WTC11 (cell line): Measurements from ENCODE around the gene ZNF689. TPM values are rescaled to one million over a fixed set of nuclear protein-coding genes. Genes with fewer than 3 reads are reported as not detected.

Experiments
- ATAC-seq: fragments of 200-7000 bp; cut with Tn5 transposase; 2 replicates; pipeline ENCODE4 v1.10.0; 2021; ENCODE audit warnings: mild to moderate bottlenecking, moderate library complexity
- CTCF ChIA-PET: fragments of 300-600 bp; sonication (Branson Sonifier 250); formaldehyde crosslinking; loops from one replicate; lab custom pipeline; 2021; ENCODE audit warnings: antibody characterized with exemption; lab: Charles Lee
- POLR2A ChIA-PET: fragments of 350-600 bp; sonication (Branson Sonifier 250); formaldehyde crosslinking; loops from one replicate; lab custom pipeline; 2021; ENCODE audit warnings: antibody characterized with exemption; lab: Charles Lee
- DNase-seq: peaks from one replicate; pipeline ENCODE4 v3.0.0; 2021; ENCODE audit warnings: low spot score
- H3K27ac Mint-ChIP-seq: 2 replicates; pipeline ENCODE4 v1.8.0; 2021; ENCODE audit warnings: mixed read lengths
- H3K27me3 Mint-ChIP-seq: 2 replicates; pipeline ENCODE4 v1.8.0; 2021; ENCODE audit warnings: low read depth, mild to moderate bottlenecking, moderate library complexity, mixed read lengths
- H3K36me3 Mint-ChIP-seq: 2 replicates; pipeline ENCODE4 v1.8.0; 2021; ENCODE audit warnings: mixed read lengths
- H3K4me1 Mint-ChIP-seq: 2 replicates; pipeline ENCODE4 v1.8.0; 2022; ENCODE audit warnings: mixed read lengths
- H3K4me3 Mint-ChIP-seq: 2 replicates; pipeline ENCODE4 v1.8.0; 2021; ENCODE audit warnings: mild to moderate bottlenecking, moderate library complexity, mixed read lengths
- H3K9me3 Mint-ChIP-seq: 2 replicates; pipeline ENCODE4 v1.8.0; 2021; ENCODE audit warnings: mixed read lengths
- CREB1 ChIP-seq: sonication (generic); formaldehyde crosslinking; IDR thresholded peaks from 2 replicates; pipeline ENCODE4 v1.8.0; 2023; ENCODE audit warnings: mild to moderate bottlenecking, missing genetic modification reagents
- ESRRA ChIP-seq: sonication (generic); formaldehyde crosslinking; IDR thresholded peaks from 2 replicates; pipeline ENCODE4 v1.8.1; 2022; ENCODE audit warnings: mild to moderate bottlenecking, missing genetic modification reagents, borderline replicate concordance
- GRHL2 ChIP-seq: fragments of 250-450 bp; sonication (Bioruptor Pico); IDR thresholded peaks from 2 replicates; pipeline ENCODE4 v1.8.0; 2022; ENCODE audit warnings: mild to moderate bottlenecking, moderate library complexity; ENCODE audit not compliant: insufficient replicate concordance, severe bottlenecking
- GTF2I ChIP-seq: fragments of 250-450 bp; sonication (Bioruptor Pico); conservative IDR thresholded peaks from 2 replicates; pipeline ENCODE4 v1.4.0; 2021; ENCODE audit warnings: mild to moderate bottlenecking
- NFE2L1 ChIP-seq: sonication (generic); formaldehyde crosslinking; IDR thresholded peaks from 2 replicates; pipeline ENCODE4 v1.8.1; 2023; ENCODE audit warnings: missing genetic modification reagents
- NFYB ChIP-seq: sonication (generic); formaldehyde crosslinking; conservative IDR thresholded peaks from 2 replicates; pipeline ENCODE4 v1.8.0; 2022; ENCODE audit warnings: low read depth, missing genetic modification reagents
- NR2C2 ChIP-seq: sonication (generic); formaldehyde crosslinking; IDR thresholded peaks from 2 replicates; pipeline ENCODE4 v1.8.0; 2022; ENCODE audit warnings: mild to moderate bottlenecking, missing genetic modification reagents
- OVOL2 ChIP-seq: fragments of 250-450 bp; sonication (Bioruptor Pico); IDR thresholded peaks from 2 replicates; pipeline ENCODE4 v1.9.0; 2021; ENCODE audit warnings: mild to moderate bottlenecking, borderline replicate concordance
- SOX15 ChIP-seq: fragments of 250-450 bp; sonication (Bioruptor Pico); IDR thresholded peaks from 2 replicates; pipeline ENCODE4 v1.9.0; 2021; ENCODE audit warnings: mild to moderate bottlenecking
- SP1 ChIP-seq: sonication (generic); formaldehyde crosslinking; conservative IDR thresholded peaks from 2 replicates; pipeline ENCODE4 v1.8.1; 2022; ENCODE audit warnings: missing genetic modification reagents
- TEAD1 ChIP-seq: sonication (generic); formaldehyde crosslinking; IDR thresholded peaks from 2 replicates; pipeline ENCODE4 v1.8.0; 2022; ENCODE audit warnings: mild to moderate bottlenecking, missing genetic modification reagents
- ZNF671 ChIP-seq: fragments of 250-450 bp; sonication (Bioruptor Pico); IDR thresholded peaks from 2 replicates; pipeline ENCODE4 v1.8.0; 2021; ENCODE audit warnings: mild to moderate bottlenecking
- total RNA-seq: library from RNA; stranded (reverse); gene quantifications from 3 replicates; pipeline ENCODE4 v1.2.3, GENCODE V29; 2021
- TF ChIP-seq, protein P1 (sequence below): sonication (generic); formaldehyde crosslinking; IDR thresholded peaks from 2 replicates; pipeline ENCODE4 v1.8.1; 2023; ENCODE audit warnings: mild to moderate bottlenecking, missing genetic modification reagents
- TF ChIP-seq, protein P2 (sequence below): fragments of 250-450 bp; sonication (Bioruptor Pico); IDR thresholded peaks from 2 replicates; pipeline ENCODE4 v1.9.0; 2021; ENCODE audit warnings: mild to moderate bottlenecking
- TF ChIP-seq, protein P3 (sequence below): fragments of 200-600 bp; IDR thresholded peaks from 2 replicates; pipeline ENCODE4 v1.8.0; 2022; ENCODE audit warnings: antibody characterized with exemption
- TF ChIP-seq, protein P4 (sequence below): sonication (generic); formaldehyde crosslinking; IDR thresholded peaks from 2 replicates; pipeline ENCODE4 v1.8.1; 2022; ENCODE audit warnings: low read depth, mild to moderate bottlenecking, moderate library complexity, missing genetic modification reagents, borderline replicate concordance
- TF ChIP-seq, protein P5 (sequence below): sonication (generic); formaldehyde crosslinking; IDR thresholded peaks from 2 replicates; pipeline ENCODE4 v1.8.1; 2022; ENCODE audit warnings: mild to moderate bottlenecking, moderate library complexity, missing genetic modification reagents

ZNF689 gene
- total RNA-seq, 1 experiment from 2014 or later = 13.2 TPM

DNA sequence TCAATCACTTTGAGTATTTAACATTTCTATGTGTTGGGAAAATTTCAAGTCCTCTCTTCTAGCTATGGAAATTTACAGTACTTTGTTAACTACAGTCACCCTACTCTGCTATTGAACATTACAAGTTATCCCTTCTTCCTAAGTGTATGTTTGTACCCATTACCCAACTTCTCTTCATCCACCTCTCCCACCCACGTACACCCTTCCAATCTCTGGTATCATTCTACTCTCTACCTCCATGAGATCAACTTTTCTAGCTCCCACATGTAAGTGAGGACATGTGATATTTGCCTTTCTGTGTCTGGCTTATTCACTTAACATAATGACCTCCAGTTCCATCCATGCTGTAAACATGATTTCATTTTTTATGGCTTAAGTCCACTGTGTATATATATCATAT lies 35.5 kb downstream of the ZNF689 start:
- Mint-ChIP-seq H3K27me3 (no peaks in the 10 kb centered on the region), H3K4me3 (no peak overlapping the region), H3K27ac (no peak overlapping the region)
- POLR2A ChIA-PET = no interaction called here
- no peak for DNase-seq
- CTCF ChIA-PET = interaction anchor here (1.0 kb wide), 1 partner anchor 24 kb away, joined by 3 read pairs; no protein-coding TSS in a partner anchor
- TF ChIP-seq SP1 (CRISPR knock-in tag) = no peak
- TF ChIP-seq, protein P1, sequence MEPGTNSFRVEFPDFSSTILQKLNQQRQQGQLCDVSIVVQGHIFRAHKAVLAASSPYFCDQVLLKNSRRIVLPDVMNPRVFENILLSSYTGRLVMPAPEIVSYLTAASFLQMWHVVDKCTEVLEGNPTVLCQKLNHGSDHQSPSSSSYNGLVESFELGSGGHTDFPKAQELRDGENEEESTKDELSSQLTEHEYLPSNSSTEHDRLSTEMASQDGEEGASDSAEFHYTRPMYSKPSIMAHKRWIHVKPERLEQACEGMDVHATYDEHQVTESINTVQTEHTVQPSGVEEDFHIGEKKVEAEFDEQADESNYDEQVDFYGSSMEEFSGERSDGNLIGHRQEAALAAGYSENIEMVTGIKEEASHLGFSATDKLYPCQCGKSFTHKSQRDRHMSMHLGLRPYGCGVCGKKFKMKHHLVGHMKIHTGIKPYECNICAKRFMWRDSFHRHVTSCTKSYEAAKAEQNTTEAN (CRISPR knock-in tag) = no peak
- no peak for TF ChIP-seq OVOL2 (CRISPR knock-in tag)
- no peak for TF ChIP-seq NR2C2 (CRISPR knock-in tag)
- no peak for TF ChIP-seq ESRRA (CRISPR knock-in tag)
- TF ChIP-seq SOX15 = no peak
- TF ChIP-seq CREB1 (CRISPR knock-in tag) = no peak
- no peak for TF ChIP-seq ZNF671 (CRISPR knock-in tag)
- no peak for TF ChIP-seq TEAD1 (CRISPR knock-in tag)
- TF ChIP-seq, protein P2, sequence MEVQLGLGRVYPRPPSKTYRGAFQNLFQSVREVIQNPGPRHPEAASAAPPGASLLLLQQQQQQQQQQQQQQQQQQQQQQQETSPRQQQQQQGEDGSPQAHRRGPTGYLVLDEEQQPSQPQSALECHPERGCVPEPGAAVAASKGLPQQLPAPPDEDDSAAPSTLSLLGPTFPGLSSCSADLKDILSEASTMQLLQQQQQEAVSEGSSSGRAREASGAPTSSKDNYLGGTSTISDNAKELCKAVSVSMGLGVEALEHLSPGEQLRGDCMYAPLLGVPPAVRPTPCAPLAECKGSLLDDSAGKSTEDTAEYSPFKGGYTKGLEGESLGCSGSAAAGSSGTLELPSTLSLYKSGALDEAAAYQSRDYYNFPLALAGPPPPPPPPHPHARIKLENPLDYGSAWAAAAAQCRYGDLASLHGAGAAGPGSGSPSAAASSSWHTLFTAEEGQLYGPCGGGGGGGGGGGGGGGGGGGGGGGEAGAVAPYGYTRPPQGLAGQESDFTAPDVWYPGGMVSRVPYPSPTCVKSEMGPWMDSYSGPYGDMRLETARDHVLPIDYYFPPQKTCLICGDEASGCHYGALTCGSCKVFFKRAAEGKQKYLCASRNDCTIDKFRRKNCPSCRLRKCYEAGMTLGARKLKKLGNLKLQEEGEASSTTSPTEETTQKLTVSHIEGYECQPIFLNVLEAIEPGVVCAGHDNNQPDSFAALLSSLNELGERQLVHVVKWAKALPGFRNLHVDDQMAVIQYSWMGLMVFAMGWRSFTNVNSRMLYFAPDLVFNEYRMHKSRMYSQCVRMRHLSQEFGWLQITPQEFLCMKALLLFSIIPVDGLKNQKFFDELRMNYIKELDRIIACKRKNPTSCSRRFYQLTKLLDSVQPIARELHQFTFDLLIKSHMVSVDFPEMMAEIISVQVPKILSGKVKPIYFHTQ (CRISPR knock-in tag) = no peak
- no peak for TF ChIP-seq GRHL2 (CRISPR knock-in tag)
- no peak for TF ChIP-seq NFYB (CRISPR knock-in tag)
- TF ChIP-seq, protein P3, sequence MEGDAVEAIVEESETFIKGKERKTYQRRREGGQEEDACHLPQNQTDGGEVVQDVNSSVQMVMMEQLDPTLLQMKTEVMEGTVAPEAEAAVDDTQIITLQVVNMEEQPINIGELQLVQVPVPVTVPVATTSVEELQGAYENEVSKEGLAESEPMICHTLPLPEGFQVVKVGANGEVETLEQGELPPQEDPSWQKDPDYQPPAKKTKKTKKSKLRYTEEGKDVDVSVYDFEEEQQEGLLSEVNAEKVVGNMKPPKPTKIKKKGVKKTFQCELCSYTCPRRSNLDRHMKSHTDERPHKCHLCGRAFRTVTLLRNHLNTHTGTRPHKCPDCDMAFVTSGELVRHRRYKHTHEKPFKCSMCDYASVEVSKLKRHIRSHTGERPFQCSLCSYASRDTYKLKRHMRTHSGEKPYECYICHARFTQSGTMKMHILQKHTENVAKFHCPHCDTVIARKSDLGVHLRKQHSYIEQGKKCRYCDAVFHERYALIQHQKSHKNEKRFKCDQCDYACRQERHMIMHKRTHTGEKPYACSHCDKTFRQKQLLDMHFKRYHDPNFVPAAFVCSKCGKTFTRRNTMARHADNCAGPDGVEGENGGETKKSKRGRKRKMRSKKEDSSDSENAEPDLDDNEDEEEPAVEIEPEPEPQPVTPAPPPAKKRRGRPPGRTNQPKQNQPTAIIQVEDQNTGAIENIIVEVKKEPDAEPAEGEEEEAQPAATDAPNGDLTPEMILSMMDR = no peak
- TF ChIP-seq, protein P4, sequence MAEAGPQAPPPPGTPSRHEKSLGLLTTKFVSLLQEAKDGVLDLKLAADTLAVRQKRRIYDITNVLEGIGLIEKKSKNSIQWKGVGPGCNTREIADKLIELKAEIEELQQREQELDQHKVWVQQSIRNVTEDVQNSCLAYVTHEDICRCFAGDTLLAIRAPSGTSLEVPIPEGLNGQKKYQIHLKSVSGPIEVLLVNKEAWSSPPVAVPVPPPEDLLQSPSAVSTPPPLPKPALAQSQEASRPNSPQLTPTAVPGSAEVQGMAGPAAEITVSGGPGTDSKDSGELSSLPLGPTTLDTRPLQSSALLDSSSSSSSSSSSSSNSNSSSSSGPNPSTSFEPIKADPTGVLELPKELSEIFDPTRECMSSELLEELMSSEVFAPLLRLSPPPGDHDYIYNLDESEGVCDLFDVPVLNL (CRISPR knock-in tag) = no peak
- no peak for TF ChIP-seq NFE2L1 (CRISPR knock-in tag)
- TF ChIP-seq GTF2I (CRISPR knock-in tag) = no peak
- TF ChIP-seq, protein P5, sequence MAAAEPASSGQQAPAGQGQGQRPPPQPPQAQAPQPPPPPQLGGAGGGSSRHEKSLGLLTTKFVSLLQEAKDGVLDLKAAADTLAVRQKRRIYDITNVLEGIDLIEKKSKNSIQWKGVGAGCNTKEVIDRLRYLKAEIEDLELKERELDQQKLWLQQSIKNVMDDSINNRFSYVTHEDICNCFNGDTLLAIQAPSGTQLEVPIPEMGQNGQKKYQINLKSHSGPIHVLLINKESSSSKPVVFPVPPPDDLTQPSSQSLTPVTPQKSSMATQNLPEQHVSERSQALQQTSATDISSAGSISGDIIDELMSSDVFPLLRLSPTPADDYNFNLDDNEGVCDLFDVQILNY = no peak
- TF ChIP-seq, all 79 proteins: peak for 0
- ATAC-seq = no peak
- peaks cover 10% of the 10 kb centered on the region for H3K4me1 Mint-ChIP-seq
- no peaks in the 10 kb centered on the region for H3K9me3 Mint-ChIP-seq
- H3K36me3 Mint-ChIP-seq = peaks cover 4% of the 10 kb centered on the region; the same call in 1 of the 2 replicates
